B cell (primary cell): ENCODE measurements around the gene CD28. TPM values are rescaled to one million over a fixed set of nuclear protein-coding genes. Genes with fewer than 3 reads are reported as not detected.

Source experiments
- ATAC-seq: fragments of 200-7000 bp; cut with Tn5 transposase; one replicate; pipeline ENCODE4 v1.10.0; 2021; ENCODE audit warnings: low read depth, mild to moderate bottlenecking, moderate number of reproducible peaks, moderate library complexity
- CTCF ChIA-PET: fragments of 350-600 bp; sonication (Branson Sonifier 250); formaldehyde crosslinking; loops from one replicate; lab custom pipeline; 2021; ENCODE audit warnings: antibody characterized with exemption, inconsistent platforms; lab: Charles Lee
- POLR2A ChIA-PET: fragments of 350-600 bp; sonication (Branson Sonifier 250); formaldehyde crosslinking; loops from one replicate; lab custom pipeline; 2021; ENCODE audit warnings: antibody characterized with exemption; lab: Charles Lee
- DNase-seq: peaks from one replicate; pipeline ENCODE4 v3.0.0; 2013
- H2AFZ ChIP-seq: 2 replicates; pipeline ENCODE4 v1.6.1; 2012; ENCODE audit warnings: mild to moderate bottlenecking, low read depth, low read length; ENCODE audit not compliant: insufficient read depth, poor library complexity, severe bottlenecking
- H3K27ac ChIP-seq, 2 donors: 1 replicate in 1 of 2; 2 replicates in 1 of 2; pipeline ENCODE4 v1.5.1; 2012 to 2013; ENCODE audit warnings: low read length in 2 of 2, mild to moderate bottlenecking in 2 of 2, moderate library complexity in 1 of 2
- H3K27me3 ChIP-seq, 4 experiments: fragments of 200-600 bp in 1 of 4; sonication (generic) in 1 of 4; replicated peaks in 1 of 4; 1 replicate in 2 of 4; 2 replicates in 2 of 4; pipeline versions ENCODE4 v1.6.1 to v1.7.0; 2013 to 2016; ENCODE audit warnings: low read length in 3 of 4, mild to moderate bottlenecking in 2 of 4, mixed read lengths in 1 of 4, moderate library complexity in 1 of 4; ENCODE audit not compliant: insufficient read depth in 4 of 4, control insufficient read depth in 3 of 4; ENCODE audit errors: control extremely low read depth in 1 of 4
- H3K36me3 ChIP-seq, 2 experiments: replicated peaks in 1 of 2; 1 replicate in 1 of 2; 2 replicates in 1 of 2; pipeline versions ENCODE4 v1.6.1 to v1.7.1; 2013; ENCODE audit warnings: low read length in 1 of 2; ENCODE audit not compliant: insufficient read depth in 2 of 2, control insufficient read depth in 1 of 2; ENCODE audit errors: control extremely low read depth in 1 of 2, extremely low read depth in 1 of 2
- H3K4me1 ChIP-seq, 2 donors: fragments of 200-600 bp in 1 of 2; sonication (generic) in 1 of 2; 1 replicate in 1 of 2; 2 replicates in 1 of 2; pipeline versions ENCODE4 v1.5.1 to v1.6.1; 2013 to 2017; ENCODE audit warnings: low read length in 2 of 2; ENCODE audit not compliant: control insufficient read depth in 2 of 2, insufficient read depth in 2 of 2
- H3K4me2 ChIP-seq: replicated peaks from 2 replicates; pipeline ENCODE3; 2012; ENCODE audit warnings: mild to moderate bottlenecking, low read depth, low read length; ENCODE audit not compliant: poor library complexity, severe bottlenecking
- H3K4me3 ChIP-seq, 5 experiments: fragments of 200-600 bp in 1 of 5; sonication (generic) in 1 of 5; 1 replicate in 3 of 5; 2 replicates in 2 of 5; pipeline versions ENCODE4 v1.5.1 to v1.7.0; 2011 to 2016; ENCODE audit warnings: low read length in 4 of 5, mild to moderate bottlenecking in 4 of 5, low read depth in 2 of 5, control low read depth in 1 of 5, moderate library complexity in 1 of 5; ENCODE audit not compliant: insufficient read depth in 1 of 5; ENCODE audit errors: control extremely low read depth in 1 of 5, extremely low read depth in 1 of 5
- H3K79me2 ChIP-seq: fragments of 200-600 bp; sonication (generic); one replicate; pipeline ENCODE4 v1.6.0; 2016; ENCODE audit warnings: low read length; ENCODE audit not compliant: control insufficient read depth, insufficient read depth
- H3K9ac ChIP-seq: fragments of 200-600 bp; sonication (generic); 2 replicates; pipeline ENCODE4 v1.6.1; 2017; ENCODE audit warnings: mild to moderate bottlenecking, low read length, moderate library complexity
- H3K9me3 ChIP-seq, 3 donors: one replicate each; pipeline versions ENCODE4 v1.6.1 to v1.7.1; 2013; ENCODE audit warnings: low read length in 2 of 3; ENCODE audit not compliant: control insufficient read depth in 2 of 3, insufficient read depth in 1 of 3; ENCODE audit errors: control extremely low read depth in 1 of 3
- H4K20me1 ChIP-seq: 2 replicates; pipeline ENCODE4 v1.6.0; 2012; ENCODE audit warnings: mild to moderate bottlenecking, low read length; ENCODE audit not compliant: insufficient read depth, control insufficient read depth, poor library complexity, severe bottlenecking
- H3K27ac Mint-ChIP-seq: one replicate; pipeline ENCODE4 v1.8.0; 2021; ENCODE audit warnings: mixed read lengths
- H3K27me3 Mint-ChIP-seq: one replicate; pipeline ENCODE4 v1.8.0; 2021; ENCODE audit warnings: mixed read lengths
- H3K4me1 Mint-ChIP-seq: one replicate; pipeline ENCODE4 v1.8.0; 2021; ENCODE audit warnings: mixed read lengths
- H3K4me3 Mint-ChIP-seq: one replicate; pipeline ENCODE4 v1.8.0; 2021; ENCODE audit warnings: mixed read lengths
- H3K9me3 Mint-ChIP-seq: one replicate; pipeline ENCODE4 v1.8.0; 2022; ENCODE audit warnings: mixed read lengths; ENCODE audit not compliant: insufficient read depth
- CTCF ChIP-seq: fragments of 200-600 bp; IDR thresholded peaks from one replicate; pipeline ENCODE4 v1.8.0; 2022; ENCODE audit warnings: antibody characterized with exemption, mild to moderate bottlenecking
- EZH2 ChIP-seq: IDR thresholded peaks from 2 replicates; pipeline ENCODE4 v1.6.1; 2012; ENCODE audit warnings: borderline replicate concordance, low read depth, mild to moderate bottlenecking, moderate library complexity, low read length; ENCODE audit not compliant: insufficient read depth, poor library complexity, severe bottlenecking
- WGBS: methylation state at CpG from one replicate; pipeline ENCODE4 v1.1.5; 2013; ENCODE audit warnings: missing lambda C conversion rate; ENCODE audit not compliant: insufficient coverage; 5-methylcytosine and 5-hydroxymethylcytosine counted together
- intact Hi-C: fragments of 100-400 bp; cut with micrococcal nuclease; formaldehyde crosslinking; loops from one replicate; pipeline ENCODE4 v1.10.0; 2022
- polyA plus RNA-seq: library from polyadenylated mRNA; depleted of rRNA; stranded (reverse); fragments of >200 nt; gene quantifications from 2 replicates; pipeline ENCODE4 v1.2.3, GENCODE V29; 2012
- total RNA-seq, 2 donors: library from RNA; stranded (reverse); fragments of 120-200 nt in 1 of 2; gene quantifications; 1 replicate in 1 of 2; 2 replicates in 1 of 2; pipeline versions ENCODE4 v1.2.3 to v1.2.4, GENCODE V29; 2013 to 2022

Gene CD28
- total and polyA plus RNA-seq, 2 donors (not counting 1 experiment from before 2014, with no cell fraction given): 0.18 to 0.37 TPM

GRCh38 chr2:203780231-203780630 is 73.8 kb downstream of the CD28 start:
- no peaks in the 10 kb centered on the region for H3K79me2 ChIP-seq
- H3K4me3 ChIP-seq: no peak overlapping the region
- ChIA-PET POLR2A (no interaction called here), CTCF (interaction anchor here (1.4 kb wide), 1 partner anchor 35 kb away, joined by 4 read pairs; no protein-coding TSS in a partner anchor)
- no peaks in the 10 kb centered on the region for H3K4me1 Mint-ChIP-seq
- no peak overlapping the region for H3K27ac Mint-ChIP-seq
- H4K20me1 ChIP-seq: no peaks in the 10 kb centered on the region
- peaks cover 0 to 9% (median 0%) of the 10 kb centered on the region in 4 experiments for H3K27me3 ChIP-seq
- no peaks in the 10 kb centered on the region for H3K9me3 ChIP-seq
- intact Hi-C loops: no loop called here
- no peak overlapping the region for H3K4me2 ChIP-seq
- ATAC-seq: no peak
- no peak overlapping the region for H3K4me3 Mint-ChIP-seq
- no peak overlapping the region for H2AFZ ChIP-seq
- no peaks in the 10 kb centered on the region for H3K4me1 ChIP-seq
- peaks cover 30% of the 10 kb centered on the region for H3K27me3 Mint-ChIP-seq
- TF ChIP-seq CTCF (no peak), EZH2 (no peak)
- H3K27ac ChIP-seq: no peak overlapping the region
- no peaks in the 10 kb centered on the region for H3K9me3 Mint-ChIP-seq
- no peak for DNase-seq
- no peak overlapping the region for H3K9ac ChIP-seq
- no peaks in the 10 kb centered on the region for H3K36me3 ChIP-seq

GRCh38 chr2:203781151-203781550 is 74.7 kb downstream of the CD28 start:
- 80% methylated on average over 1 of the region's 2 CpGs for WGBS
- Histone ChIP-seq H3K4me1 (no peaks in the 10 kb centered on the region), H3K4me3 (no peak overlapping the region), H2AFZ (no peak overlapping the region), H3K9ac (no peak overlapping the region), H3K4me2 (no peak overlapping the region), H3K79me2 (no peaks in the 10 kb centered on the region), H3K27ac (no peak overlapping the region), H3K36me3 (no peaks in the 10 kb centered on the region), H3K9me3 (no peaks in the 10 kb centered on the region), H4K20me1 (no peaks in the 10 kb centered on the region), H3K27me3 (peaks cover 0 to 7% (median 0%) of the 10 kb centered on the region in 4 experiments)
- ATAC-seq (no peak), DNase-seq (no peak)
- intact Hi-C loops: no loop called here
- no peak overlapping the region for H3K4me3 Mint-ChIP-seq
- no peaks in the 10 kb centered on the region for H3K9me3 Mint-ChIP-seq
- no peaks in the 10 kb centered on the region for H3K4me1 Mint-ChIP-seq
- POLR2A ChIA-PET: no interaction called here
- no peak overlapping the region for H3K27ac Mint-ChIP-seq
- peaks cover 21% of the 10 kb centered on the region for H3K27me3 Mint-ChIP-seq
- TF ChIP-seq EZH2 (no peak), CTCF (no peak)
- CTCF ChIA-PET: interaction anchor here (1.4 kb wide), 1 partner anchor 34 kb away, joined by 4 read pairs; no protein-coding TSS in a partner anchor
